ENCODE results near the gene KMT5C.

The KMT5C gene

GRCh38 chr19:55384920-55385723, 45.4 kb downstream of the KMT5C start:
- Histone ChIP-seq H3K4me1 (ENCODE audit: insufficient read depth, poor library complexity, severe bottlenecking) (peaks cover 9% of the 10 kb centered on the region), H3K27me3 (ENCODE audit: insufficient read depth, poor library complexity, severe bottlenecking) (no peaks in the 10 kb centered on the region), H3K9me3 (ENCODE audit: severe bottlenecking) (no peaks in the 10 kb centered on the region), H3K4me3 (ENCODE audit: severe bottlenecking) (peak overlapping the region; percentile 73), H3K27ac (ENCODE audit: poor library complexity, severe bottlenecking) (peak overlapping the region; percentile 93), H3K36me3 (ENCODE audit: low read depth) (peaks cover 47% of the 10 kb centered on the region)
- TF ChIP-seq, protein P1, sequence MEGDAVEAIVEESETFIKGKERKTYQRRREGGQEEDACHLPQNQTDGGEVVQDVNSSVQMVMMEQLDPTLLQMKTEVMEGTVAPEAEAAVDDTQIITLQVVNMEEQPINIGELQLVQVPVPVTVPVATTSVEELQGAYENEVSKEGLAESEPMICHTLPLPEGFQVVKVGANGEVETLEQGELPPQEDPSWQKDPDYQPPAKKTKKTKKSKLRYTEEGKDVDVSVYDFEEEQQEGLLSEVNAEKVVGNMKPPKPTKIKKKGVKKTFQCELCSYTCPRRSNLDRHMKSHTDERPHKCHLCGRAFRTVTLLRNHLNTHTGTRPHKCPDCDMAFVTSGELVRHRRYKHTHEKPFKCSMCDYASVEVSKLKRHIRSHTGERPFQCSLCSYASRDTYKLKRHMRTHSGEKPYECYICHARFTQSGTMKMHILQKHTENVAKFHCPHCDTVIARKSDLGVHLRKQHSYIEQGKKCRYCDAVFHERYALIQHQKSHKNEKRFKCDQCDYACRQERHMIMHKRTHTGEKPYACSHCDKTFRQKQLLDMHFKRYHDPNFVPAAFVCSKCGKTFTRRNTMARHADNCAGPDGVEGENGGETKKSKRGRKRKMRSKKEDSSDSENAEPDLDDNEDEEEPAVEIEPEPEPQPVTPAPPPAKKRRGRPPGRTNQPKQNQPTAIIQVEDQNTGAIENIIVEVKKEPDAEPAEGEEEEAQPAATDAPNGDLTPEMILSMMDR (IDR thresholded peaks at IDR 0.05; ENCODE audit: poor library complexity, severe bottlenecking) = no peak
- ATAC-seq (ENCODE audit: low read depth) (peak; percentile 75), DNase-seq (ENCODE audit: low spot score) (peak; percentile 91)

GRCh38 chr19:55385724-55386492, 46.2 kb downstream of the KMT5C start, which contains the start of gene RPL28:
RPL28 (plus strand) TSS chr19:55385932; CDS start chr19:55386358, 426 bp downstream.
- Histone ChIP-seq H3K9me3 (ENCODE audit: severe bottlenecking) (no peaks in the 10 kb centered on the region), H3K27ac (ENCODE audit: poor library complexity, severe bottlenecking) (peak within 1 kb of the TSS; percentile 93), H3K4me1 (ENCODE audit: insufficient read depth, poor library complexity, severe bottlenecking) (peaks cover 9% of the 10 kb centered on the region), H3K4me3 (ENCODE audit: severe bottlenecking) (peak within 1 kb of the TSS; percentile 73), H3K36me3 (ENCODE audit: low read depth) (peaks cover 53% of the 10 kb centered on the region), H3K27me3 (ENCODE audit: insufficient read depth, poor library complexity, severe bottlenecking) (no peaks in the 10 kb centered on the region)
- ATAC-seq (ENCODE audit: low read depth) = peak; percentile 53
- peak; percentile 97 for DNase-seq (ENCODE audit: low spot score)
- TF ChIP-seq, protein P1 (IDR thresholded peaks at IDR 0.05; ENCODE audit: poor library complexity, severe bottlenecking) = no peak

DNA sequence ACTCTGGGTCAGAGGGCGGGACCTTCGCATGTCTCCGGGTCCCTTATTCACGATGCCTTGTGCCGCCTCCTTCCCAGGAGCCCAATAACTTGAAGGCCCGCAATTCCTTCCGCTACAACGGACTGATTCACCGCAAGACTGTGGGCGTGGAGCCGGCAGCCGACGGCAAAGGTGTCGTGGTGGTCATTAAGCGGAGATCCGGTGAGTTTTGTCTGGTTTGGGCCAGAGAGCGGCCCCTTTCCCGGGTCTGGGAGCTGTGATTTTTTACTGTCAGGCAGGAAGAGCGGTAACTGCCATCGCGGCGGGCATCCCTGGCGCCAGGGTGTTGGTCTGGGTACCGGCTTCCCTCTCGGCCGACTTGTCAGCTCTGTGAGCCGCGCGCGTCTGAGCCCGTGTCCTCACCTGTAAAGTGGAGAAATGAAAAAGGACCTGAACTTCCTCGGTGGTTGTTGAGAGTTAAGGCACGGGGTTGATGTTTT, 46.9 kb downstream of the KMT5C start:
- Histone ChIP-seq H3K4me3 (ENCODE audit: severe bottlenecking) (peak overlapping the region; percentile 73), H3K27ac (ENCODE audit: poor library complexity, severe bottlenecking) (peak overlapping the region; percentile 93), H3K4me1 (ENCODE audit: insufficient read depth, poor library complexity, severe bottlenecking) (peaks cover 9% of the 10 kb centered on the region), H3K36me3 (ENCODE audit: low read depth) (peaks cover 59% of the 10 kb centered on the region), H3K9me3 (ENCODE audit: severe bottlenecking) (no peaks in the 10 kb centered on the region), H3K27me3 (ENCODE audit: insufficient read depth, poor library complexity, severe bottlenecking) (no peaks in the 10 kb centered on the region)
- DNase-seq (ENCODE audit: low spot score) (no peak), ATAC-seq (ENCODE audit: low read depth) (no peak)
- TF ChIP-seq, protein P1 (IDR thresholded peaks at IDR 0.05; ENCODE audit: poor library complexity, severe bottlenecking) = no peak

GRCh38 chr19:55387736-55388497, 48.2 kb downstream of the KMT5C start:
- peak overlapping the region; percentile 73 for H3K4me3 ChIP-seq (ENCODE audit: severe bottlenecking)
- peaks cover 7% of the 10 kb centered on the region for H3K4me1 ChIP-seq (ENCODE audit: insufficient read depth, poor library complexity, severe bottlenecking)
- TF ChIP-seq, protein P1 (IDR thresholded peaks at IDR 0.05; ENCODE audit: poor library complexity, severe bottlenecking) = no peak
- peaks cover 60% of the 10 kb centered on the region for H3K36me3 ChIP-seq (ENCODE audit: low read depth)
- H3K27ac ChIP-seq (ENCODE audit: poor library complexity, severe bottlenecking) = peak overlapping the region; percentile 93
- DNase-seq (ENCODE audit: low spot score) (no peak), ATAC-seq (ENCODE audit: low read depth) (no peak)
- no peaks in the 10 kb centered on the region for H3K27me3 ChIP-seq (ENCODE audit: insufficient read depth, poor library complexity, severe bottlenecking)
- no peaks in the 10 kb centered on the region for H3K9me3 ChIP-seq (ENCODE audit: severe bottlenecking)
